C4-2B (cell line): ENCODE data around the gene HSF5.

Experiments used
- H3K27ac ChIP-seq: fragments of 450-650 bp; 2 replicates; pipeline ENCODE4 v1.5.1; 2017
- CTCF ChIP-seq: fragments of 450-650 bp; conservative IDR thresholded peaks from 2 replicates; pipeline ENCODE4 v1.5.1; 2017; ENCODE audit warnings: mild to moderate bottlenecking
- ZFX ChIP-seq: fragments of 450-650 bp; IDR thresholded peaks from 2 replicates; pipeline ENCODE4 v1.6.1; 2017

Gene HSF5

GRCh38 chr17:58371300-58371950 is 116.8 kb downstream of the HSF5 start:
- H3K27ac ChIP-seq: no peak overlapping the region
- TF ChIP-seq CTCF: no peak
- TF ChIP-seq ZFX: no peak

DNA sequence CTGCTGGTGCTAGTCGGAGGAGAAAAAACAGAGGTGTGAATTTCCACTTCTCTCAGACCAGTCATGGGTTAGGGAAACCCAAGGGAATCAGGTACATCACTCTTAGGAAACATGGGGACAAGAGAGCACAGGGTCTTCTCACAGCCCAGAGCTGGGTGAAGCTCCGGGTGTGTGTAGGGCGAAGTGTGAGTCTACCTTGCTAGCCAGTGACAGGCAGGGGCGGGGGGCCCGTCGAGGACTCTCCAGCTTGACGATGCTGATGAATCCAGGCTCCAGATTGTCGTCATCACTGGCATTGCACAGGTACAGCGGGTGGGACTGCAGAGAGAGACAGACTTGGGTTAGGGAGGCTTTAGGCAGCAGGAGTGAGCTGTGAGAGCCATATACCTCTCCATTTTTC is 117.5 kb downstream of the HSF5 start:
- TF ChIP-seq ZFX (no peak), CTCF (no peak)
- H3K27ac ChIP-seq: no peak overlapping the region

DNA sequence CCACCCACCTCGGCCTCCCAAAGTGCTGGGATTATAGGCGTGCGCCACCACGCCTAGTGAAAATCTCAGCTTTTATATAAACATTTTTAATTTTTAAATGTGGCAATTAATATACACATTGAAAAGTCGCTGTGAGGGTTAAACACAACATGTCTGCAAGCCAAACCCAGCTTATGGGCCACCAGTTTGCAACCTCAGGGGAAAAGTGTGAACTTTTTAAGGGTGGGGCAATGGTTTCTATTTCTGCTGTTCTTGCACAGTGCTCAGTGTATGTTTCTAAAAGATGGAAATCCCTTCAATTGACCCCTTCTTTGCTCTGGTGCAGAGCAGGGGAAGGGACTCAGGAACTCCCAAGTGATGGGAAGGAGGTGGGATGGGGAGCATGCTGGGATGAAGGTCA is 117.9 kb downstream of the HSF5 start:
- H3K27ac ChIP-seq: no peak overlapping the region
- TF ChIP-seq CTCF: no peak
- no peak for TF ChIP-seq ZFX
